ENCODE measurements around the gene MINK1.

GRCh38 chr17:4836221-4836620, 3.1 kb downstream of the MINK1 start:
- no peak for TF ChIP-seq CTCF (IDR thresholded peaks at IDR 0.05; ENCODE audit: insufficient read depth, low read depth, low read length)
- TF ChIP-seq EZH2 (IDR thresholded peaks at IDR 0.05; ENCODE audit: insufficient read depth, low read length): no peak
